K562 (cell line): ENCODE data around the gene PRMT3. TPM values are rescaled to one million over a fixed set of nuclear protein-coding genes. Genes with fewer than 3 reads are reported as not detected.

ENCODE experiments used
- ATF1 ChIP-seq, 2 experiments: fragments of 450-650 bp in 1 of 2; IDR thresholded peaks; 2 replicates each; pipeline ENCODE4 v1.6.1; 2016; ENCODE audit warnings: missing compliant biosample characterization in 1 of 2, missing genetic modification characterization in 1 of 2
- BDP1 ChIP-seq: IDR thresholded peaks from 3 replicates; pipeline ENCODE4 v1.6.1; 2011; ENCODE audit not compliant: insufficient read length, insufficient read depth
- CAMTA2 ChIP-seq: fragments of 250-450 bp; sonication (Bioruptor Pico); conservative IDR thresholded peaks from 2 replicates; pipeline ENCODE4 v1.5.1; 2022
- ELF4 ChIP-seq: fragments of 450-650 bp; formaldehyde crosslinking; IDR thresholded peaks from 2 replicates; pipeline ENCODE4 v1.4.0; 2022; ENCODE audit warnings: missing genetic modification characterization
- ELK3 ChIP-seq: fragments of 450-650 bp; formaldehyde crosslinking; IDR thresholded peaks from 2 replicates; pipeline ENCODE4 v1.4.0; 2020; ENCODE audit warnings: mild to moderate bottlenecking
- FOXA1 ChIP-seq: fragments of 450-650 bp; IDR thresholded peaks from 2 replicates; pipeline ENCODE4 v1.6.1; 2016; ENCODE audit warnings: mild to moderate bottlenecking, borderline replicate concordance
- GTF2A2 ChIP-seq: IDR thresholded peaks from 2 replicates; pipeline ENCODE4 v1.6.1; 2016; ENCODE audit warnings: mild to moderate bottlenecking, missing genetic modification characterization, missing compliant biosample characterization
- HDGF ChIP-seq: fragments of 450-650 bp; IDR thresholded peaks from 2 replicates; pipeline ENCODE4 v1.6.1; 2016
- PBX2 ChIP-seq, 2 experiments: IDR thresholded peaks in 1 of 2; conservative IDR thresholded peaks in 1 of 2; 2 replicates each; pipeline ENCODE4 v1.6.1; 2016; ENCODE audit warnings: low read depth in 2 of 2, mild to moderate bottlenecking in 1 of 2, missing compliant biosample characterization in 1 of 2, missing genetic modification characterization in 1 of 2, moderate library complexity in 1 of 2
- POLR2AphosphoS5 ChIP-seq: IDR thresholded peaks from 2 replicates; pipeline ENCODE4 v1.6.1; 2011; ENCODE audit warnings: mild to moderate bottlenecking, low read depth, low read length, moderate library complexity; ENCODE audit not compliant: control insufficient read depth, insufficient read depth
- SMARCE1 ChIP-seq: fragments of 450-650 bp; IDR thresholded peaks from 2 replicates; pipeline ENCODE4 v1.7.1; 2016; ENCODE audit warnings: mild to moderate bottlenecking
- TCF3 ChIP-seq: sonication (generic); formaldehyde crosslinking; IDR thresholded peaks from 2 replicates; pipeline ENCODE4 v1.4.0; 2020; ENCODE audit warnings: mild to moderate bottlenecking, missing genetic modification reagents
- ZNF511 ChIP-seq: sonication (generic); formaldehyde crosslinking; IDR thresholded peaks from 2 replicates; pipeline ENCODE4 v1.8.0; 2022; ENCODE audit warnings: mild to moderate bottlenecking, missing genetic modification reagents
- polyA plus RNA-seq, 8 experiments: library from polyadenylated mRNA; depleted of rRNA in 4 of 8; stranded (reverse) in 5 of 8; unstranded in 3 of 8; fragments of >200 nt; fragmentation: Nextera tagmentation in 2 of 8; fragmentation: Illumina TruSeq in 1 of 8; extraction: Ambion mirVana in 2 of 8; extraction: Trizol in 1 of 8; gene quantifications; 2 replicates each; pipeline versions ENCODE4 v1.2.1 to v1.2.3, GENCODE V29; 2011 to 2014; ENCODE audit warnings: inconsistent platforms in 1 of 8, missing spikeins in 1 of 8
- total RNA-seq, 7 experiments: library from RNA; depleted of rRNA in 6 of 7; stranded (reverse); fragments of >200 nt in 6 of 7; fragmentation: Illumina TruSeq in 2 of 7; extraction: Trizol in 2 of 7; gene quantifications; 2 replicates each; pipeline versions ENCODE4 v1.2.1 to v1.2.3, GENCODE V29; 2011 to 2021; ENCODE audit warnings: low replicate concordance in 1 of 7
- TF ChIP-seq, protein P1 (sequence below), 2 experiments: fragments of 450-650 bp in 1 of 2; IDR thresholded peaks; 2 replicates each; pipeline ENCODE4 v1.6.1; 2011 to 2017; ENCODE audit warnings: low read depth in 2 of 2, antibody characterized with exemption in 1 of 2, borderline replicate concordance in 1 of 2, low read length in 1 of 2, mild to moderate bottlenecking in 1 of 2, mixed read lengths in 1 of 2; ENCODE audit not compliant: control insufficient read depth in 1 of 2
- TF ChIP-seq, protein P2 (sequence below): IDR thresholded peaks from 2 replicates; pipeline ENCODE4 v1.6.1; 2012; ENCODE audit warnings: low read depth, low read length, improper control_type of control experiment, borderline replicate concordance
- TF ChIP-seq, protein P3 (sequence below): fragments of 250-450 bp; sonication (Bioruptor Pico); IDR thresholded peaks from 2 replicates; pipeline ENCODE4 v1.9.0; 2021; ENCODE audit warnings: mild to moderate bottlenecking

The PRMT3 gene
- total and polyA plus RNA-seq, 9 of the 15 experiments (the other 6 are each of a cell fraction or from before 2014, with no cell fraction given), result 24.0 to 62.1 (median 44.7) TPM

DNA sequence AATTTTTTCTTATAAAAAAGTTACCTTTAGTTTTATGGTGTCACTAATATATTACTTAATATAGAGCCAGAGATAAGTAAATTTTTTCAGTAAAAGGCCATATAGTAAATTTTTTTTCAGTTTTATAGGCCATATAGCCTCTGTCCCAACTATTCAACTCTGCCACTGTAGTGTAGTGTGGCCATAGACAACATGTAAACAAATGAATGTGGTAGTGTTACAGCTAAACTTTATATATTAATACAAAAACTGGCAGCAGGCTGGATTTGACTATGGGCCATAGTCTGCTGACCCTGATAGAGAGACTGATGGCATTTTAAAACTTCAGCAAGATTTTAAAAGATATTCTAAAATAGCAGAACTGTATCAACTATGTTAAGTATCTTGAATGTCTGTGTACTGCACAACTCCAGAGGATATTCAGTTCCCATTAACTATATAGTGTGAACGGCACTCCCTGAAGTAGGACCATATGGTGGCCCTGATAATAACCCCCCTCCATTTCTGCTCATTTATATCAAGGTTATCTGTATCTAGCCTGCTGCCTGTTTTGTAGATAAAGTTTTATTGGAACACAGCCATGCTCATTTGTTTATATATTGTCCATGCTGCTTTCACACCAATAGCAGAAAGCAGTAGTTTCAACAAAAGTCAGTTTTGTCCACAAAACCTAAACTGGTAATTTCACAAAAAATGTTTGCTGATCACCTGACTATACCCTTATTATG, 71.6 kb downstream of the PRMT3 start (continued):
- TF ChIP-seq, protein P1, sequence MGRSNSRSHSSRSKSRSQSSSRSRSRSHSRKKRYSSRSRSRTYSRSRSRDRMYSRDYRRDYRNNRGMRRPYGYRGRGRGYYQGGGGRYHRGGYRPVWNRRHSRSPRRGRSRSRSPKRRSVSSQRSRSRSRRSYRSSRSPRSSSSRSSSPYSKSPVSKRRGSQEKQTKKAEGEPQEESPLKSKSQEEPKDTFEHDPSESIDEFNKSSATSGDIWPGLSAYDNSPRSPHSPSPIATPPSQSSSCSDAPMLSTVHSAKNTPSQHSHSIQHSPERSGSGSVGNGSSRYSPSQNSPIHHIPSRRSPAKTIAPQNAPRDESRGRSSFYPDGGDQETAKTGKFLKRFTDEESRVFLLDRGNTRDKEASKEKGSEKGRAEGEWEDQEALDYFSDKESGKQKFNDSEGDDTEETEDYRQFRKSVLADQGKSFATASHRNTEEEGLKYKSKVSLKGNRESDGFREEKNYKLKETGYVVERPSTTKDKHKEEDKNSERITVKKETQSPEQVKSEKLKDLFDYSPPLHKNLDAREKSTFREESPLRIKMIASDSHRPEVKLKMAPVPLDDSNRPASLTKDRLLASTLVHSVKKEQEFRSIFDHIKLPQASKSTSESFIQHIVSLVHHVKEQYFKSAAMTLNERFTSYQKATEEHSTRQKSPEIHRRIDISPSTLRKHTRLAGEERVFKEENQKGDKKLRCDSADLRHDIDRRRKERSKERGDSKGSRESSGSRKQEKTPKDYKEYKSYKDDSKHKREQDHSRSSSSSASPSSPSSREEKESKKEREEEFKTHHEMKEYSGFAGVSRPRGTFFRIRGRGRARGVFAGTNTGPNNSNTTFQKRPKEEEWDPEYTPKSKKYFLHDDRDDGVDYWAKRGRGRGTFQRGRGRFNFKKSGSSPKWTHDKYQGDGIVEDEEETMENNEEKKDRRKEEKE (IDR thresholded peaks at IDR 0.05; ENCODE audit: borderline replicate concordance in 1 of 2, control insufficient read depth in 1 of 2, low read depth in 2 of 2, low read length in 1 of 2), result no peak
- TF ChIP-seq POLR2AphosphoS5 (peak; percentile 95), HDGF (no peak), ELK3 (no peak), TCF3 (CRISPR knock-in tag) (peak; percentile 97), BDP1 (no peak), FOXA1 (no peak), SMARCE1 (peak; percentile 97), CAMTA2 (CRISPR knock-in tag) (no peak), ZNF511 (CRISPR knock-in tag) (no peak), GTF2A2 (tag) (no peak), ATF1 (CRISPR knock-in tag; IDR thresholded peaks at IDR 0.05) (no peak), ATF1 (tag; IDR thresholded peaks at IDR 0.05) (0 out of 2 replicates have a peak, but pooled peaks have one; percentile 27), ELF4 (CRISPR knock-in tag) (no peak; the same call in 1 of the 2 replicates), PBX2 (CRISPR knock-in tag; IDR thresholded peaks at IDR 0.05; ENCODE audit: low read depth) (no peak), PBX2 (tag; conservative IDR thresholded peaks at IDR 0.05; ENCODE audit: low read depth) (peak; percentile 75)
- TF ChIP-seq, protein P2, sequence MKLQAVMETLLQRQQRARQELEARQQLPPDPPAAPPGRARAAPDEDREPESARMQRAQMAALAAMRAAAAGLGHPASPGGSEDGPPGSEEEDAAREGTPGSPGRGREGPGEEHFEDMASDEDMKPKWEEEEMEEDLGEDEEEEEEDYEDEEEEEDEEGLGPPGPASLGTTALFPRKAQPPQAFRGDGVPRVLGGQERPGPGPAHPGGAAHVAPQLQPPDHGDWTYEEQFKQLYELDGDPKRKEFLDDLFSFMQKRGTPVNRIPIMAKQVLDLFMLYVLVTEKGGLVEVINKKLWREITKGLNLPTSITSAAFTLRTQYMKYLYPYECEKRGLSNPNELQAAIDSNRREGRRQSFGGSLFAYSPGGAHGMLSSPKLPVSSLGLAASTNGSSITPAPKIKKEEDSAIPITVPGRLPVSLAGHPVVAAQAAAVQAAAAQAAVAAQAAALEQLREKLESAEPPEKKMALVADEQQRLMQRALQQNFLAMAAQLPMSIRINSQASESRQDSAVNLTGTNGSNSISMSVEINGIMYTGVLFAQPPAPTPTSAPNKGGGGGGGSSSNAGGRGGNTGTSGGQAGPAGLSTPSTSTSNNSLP, result peak; percentile 100
- TF ChIP-seq, protein P3, sequence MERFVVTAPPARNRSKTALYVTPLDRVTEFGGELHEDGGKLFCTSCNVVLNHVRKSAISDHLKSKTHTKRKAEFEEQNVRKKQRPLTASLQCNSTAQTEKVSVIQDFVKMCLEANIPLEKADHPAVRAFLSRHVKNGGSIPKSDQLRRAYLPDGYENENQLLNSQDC (CRISPR knock-in tag), result 0 out of 2 replicates have a peak, but pooled peaks have one; percentile 9
